ENCODE results near the gene CFAP46.

- TF ChIP-seq CTCF (IDR thresholded peaks at IDR 0.05) (no peak), POLR2A (IDR thresholded peaks at IDR 0.05) (no peak), EP300 (IDR thresholded peaks at IDR 0.05) (no peak)
These were observed 30.1 kb downstream of the CFAP46 start for GRCh38 chr10:132912225-132912712.

Data from ovary (tissue), 3 donors.